GM20431 (cell line): ENCODE data around the gene IGSF21.

Experiments used
- in situ Hi-C: fragments of 300-500 bp; cut with MseI, MboI; formaldehyde crosslinking; loops from one replicate; pipeline ENCODE4 v1.15.0; 2020; ENCODE audit warnings: low sequenced_read_pairs; ENCODE audit not compliant: unreplicated experiment

Gene IGSF21

GRCh38 chr1:18284805-18285537 is 177.4 kb downstream of the IGSF21 start:
- in situ Hi-C loops, result no loop called here

GRCh38 chr1:18285538-18285924 is 177.9 kb downstream of the IGSF21 start:
- in situ Hi-C loops, result no loop called here

GRCh38 chr1:18288722-18289121 is 181.1 kb downstream of the IGSF21 start:
- in situ Hi-C loops, result no loop called here

GRCh38 chr1:18289597-18289996 is 182.0 kb downstream of the IGSF21 start:
- in situ Hi-C loops, result no loop called here

GRCh38 chr1:18290740-18291412 is 183.3 kb downstream of the IGSF21 start:
- in situ Hi-C loops, result no loop called here

GRCh38 chr1:18292531-18292930 is 184.9 kb downstream of the IGSF21 start:
- in situ Hi-C loops, result no loop called here

GRCh38 chr1:18293291-18293690 is 185.7 kb downstream of the IGSF21 start:
- in situ Hi-C loops, result no loop called here

- in situ Hi-C loops, result no loop called here
Measured at GRCh38 chr1:18294437-18295176, 187.0 kb downstream of the IGSF21 start.

GRCh38 chr1:18297896-18298648 is 190.5 kb downstream of the IGSF21 start:
- in situ Hi-C loops, result no loop called here

GRCh38 chr1:18299441-18300338 is 192.1 kb downstream of the IGSF21 start:
- in situ Hi-C loops, result no loop called here

GRCh38 chr1:18300376-18300775 is 192.8 kb downstream of the IGSF21 start:
- in situ Hi-C loops, result no loop called here

GRCh38 chr1:18302788-18303413 is 195.3 kb downstream of the IGSF21 start:
- in situ Hi-C loops, result no loop called here

GRCh38 chr1:18304151-18304869 is 196.7 kb downstream of the IGSF21 start:
- in situ Hi-C loops, result no loop called here

GRCh38 chr1:18305182-18305795 is 197.7 kb downstream of the IGSF21 start:
- in situ Hi-C loops, result no loop called here

GRCh38 chr1:18307329-18307898 is 199.8 kb downstream of the IGSF21 start:
- in situ Hi-C loops, result no loop called here

GRCh38 chr1:18309552-18310155 is 202.1 kb downstream of the IGSF21 start:
- in situ Hi-C loops, result no loop called here

GRCh38 chr1:18312961-18313360 is 205.4 kb downstream of the IGSF21 start:
- in situ Hi-C loops, result no loop called here
